Neural progenitor cell (in vitro differentiated cells): ENCODE data around the gene LRRN1. TPM values are rescaled to one million over a fixed set of nuclear protein-coding genes. Genes with fewer than 3 reads are reported as not detected.

Experiments
- DNase-seq: peaks from one replicate; pipeline ENCODE4 v3.0.0-alpha.2; 2016; ENCODE audit warnings: low spot score
- H2AFZ ChIP-seq: fragments of 200-600 bp; sonication (generic); replicated peaks from 2 replicates; pipeline ENCODE4 v1.6.1; 2016; ENCODE audit warnings: antibody characterized with exemption
- H3F3A ChIP-seq: fragments of 200-600 bp; sonication (generic); 2 replicates; pipeline ENCODE4 v1.6.1; 2016; ENCODE audit warnings: antibody characterized with exemption, low read depth
- H3K27ac ChIP-seq: fragments of 200-600 bp; sonication (generic); 2 replicates; pipeline ENCODE4 v1.5.1; 2016; ENCODE audit warnings: mild to moderate bottlenecking
- H3K27me3 ChIP-seq: fragments of 200-600 bp; sonication (generic); 2 replicates; pipeline ENCODE4 v1.6.1; 2016; ENCODE audit warnings: mild to moderate bottlenecking, moderate library complexity
- H3K36me3 ChIP-seq: fragments of 200-600 bp; sonication (generic); 2 replicates; pipeline ENCODE4 v1.5.1; 2016
- H3K4me1 ChIP-seq: fragments of 200-600 bp; sonication (generic); 2 replicates; pipeline ENCODE4 v1.6.1; 2016; ENCODE audit warnings: mixed run types
- H3K4me2 ChIP-seq: fragments of 200-600 bp; sonication (generic); 2 replicates; pipeline ENCODE4 v1.6.1; 2016
- H3K4me3 ChIP-seq: fragments of 200-600 bp; sonication (generic); 2 replicates; pipeline ENCODE4 v1.5.1; 2016
- H3K79me2 ChIP-seq: fragments of 200-600 bp; sonication (generic); 2 replicates; pipeline ENCODE4 v1.6.1; 2016; ENCODE audit warnings: low read depth
- H3K9ac ChIP-seq: fragments of 200-600 bp; sonication (generic); 2 replicates; pipeline ENCODE4 v1.6.1; 2016
- H3K9me3 ChIP-seq: fragments of 200-600 bp; sonication (generic); 2 replicates; pipeline ENCODE4 v1.5.1; 2016; ENCODE audit warnings: low read depth
- H4K20me1 ChIP-seq: fragments of 200-600 bp; sonication (generic); 2 replicates; pipeline ENCODE4 v1.6.1; 2016; ENCODE audit warnings: low read depth
- H3K27ac Mint-ChIP-seq: 3 replicates; pipeline ENCODE4 v1.8.0; 2021; ENCODE audit warnings: mixed read lengths
- H3K27me3 Mint-ChIP-seq: 2 replicates; pipeline ENCODE4 v1.8.0; 2022; ENCODE audit warnings: low read depth, mild to moderate bottlenecking, inconsistent platforms, moderate library complexity, mixed read lengths; ENCODE audit not compliant: insufficient read depth
- H3K36me3 Mint-ChIP-seq: 3 replicates; pipeline ENCODE4 v1.8.0; 2021; ENCODE audit warnings: mixed read lengths
- H3K4me1 Mint-ChIP-seq: 3 replicates; pipeline ENCODE4 v1.8.0; 2021; ENCODE audit warnings: mixed read lengths
- H3K4me3 Mint-ChIP-seq: 3 replicates; pipeline ENCODE4 v1.8.0; 2021; ENCODE audit warnings: mild to moderate bottlenecking, moderate library complexity, mixed read lengths
- H3K9me3 Mint-ChIP-seq: 3 replicates; pipeline ENCODE4 v1.8.0; 2020; ENCODE audit warnings: mixed read lengths
- EZH2 ChIP-seq: fragments of 200-600 bp; sonication (generic); IDR thresholded peaks from 2 replicates; pipeline ENCODE4 v1.6.1; 2017; ENCODE audit warnings: antibody characterized with exemption, mild to moderate bottlenecking, moderate library complexity
- EZH2phosphoT487 ChIP-seq: fragments of 200-600 bp; sonication (generic); IDR thresholded peaks from 2 replicates; pipeline ENCODE4 v1.6.1; 2017; ENCODE audit warnings: antibody characterized with exemption
- total RNA-seq: library from RNA; depleted of rRNA; stranded (reverse); fragments of >200 nt; gene quantifications from 2 replicates; pipeline ENCODE4 v1.2.3, GENCODE V29; 2015; ENCODE audit warnings: low replicate concordance
- TF ChIP-seq, protein P1 (sequence below): fragments of 200-600 bp; sonication (generic); IDR thresholded peaks from 2 replicates; pipeline ENCODE4 v1.5.1; 2017; ENCODE audit warnings: antibody characterized with exemption, mild to moderate bottlenecking

LRRN1 gene
- total RNA-seq, 1 donor from 2014 or later, result 57.9 TPM

DNA sequence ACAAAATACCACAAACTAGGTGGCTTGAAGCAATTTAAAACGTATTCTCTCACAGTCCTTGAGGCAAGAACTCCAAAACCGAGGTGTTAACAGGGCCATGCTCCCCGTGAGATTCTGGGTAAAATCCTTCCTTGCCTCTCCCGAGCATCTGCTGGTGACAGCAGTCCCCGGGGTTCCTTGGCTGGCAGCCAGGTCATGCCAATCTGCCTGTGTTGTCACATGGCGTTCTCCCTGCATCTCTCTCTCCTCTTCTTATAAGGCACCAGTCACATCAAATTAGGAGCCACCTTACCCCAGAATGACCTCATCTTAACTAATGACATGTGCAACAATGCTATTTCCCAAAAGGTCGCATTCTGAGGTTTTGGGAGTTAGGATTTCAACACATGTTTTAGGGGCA is 26.3 kb upstream of the LRRN1 start:
- no peaks in the 10 kb centered on the region for H3K79me2 ChIP-seq
- Mint-ChIP-seq H3K27me3 (peaks cover 2% of the 10 kb centered on the region), H3K4me1 (no peaks in the 10 kb centered on the region), H3K4me3 (no peak overlapping the region), H3K27ac (no peak overlapping the region), H3K36me3 (no peaks in the 10 kb centered on the region), H3K9me3 (peaks cover 14% of the 10 kb centered on the region)
- no peak for DNase-seq
- no peaks in the 10 kb centered on the region for H3K36me3 ChIP-seq
- TF ChIP-seq EZH2 (no peak), EZH2phosphoT487 (no peak)
- TF ChIP-seq, protein P1, sequence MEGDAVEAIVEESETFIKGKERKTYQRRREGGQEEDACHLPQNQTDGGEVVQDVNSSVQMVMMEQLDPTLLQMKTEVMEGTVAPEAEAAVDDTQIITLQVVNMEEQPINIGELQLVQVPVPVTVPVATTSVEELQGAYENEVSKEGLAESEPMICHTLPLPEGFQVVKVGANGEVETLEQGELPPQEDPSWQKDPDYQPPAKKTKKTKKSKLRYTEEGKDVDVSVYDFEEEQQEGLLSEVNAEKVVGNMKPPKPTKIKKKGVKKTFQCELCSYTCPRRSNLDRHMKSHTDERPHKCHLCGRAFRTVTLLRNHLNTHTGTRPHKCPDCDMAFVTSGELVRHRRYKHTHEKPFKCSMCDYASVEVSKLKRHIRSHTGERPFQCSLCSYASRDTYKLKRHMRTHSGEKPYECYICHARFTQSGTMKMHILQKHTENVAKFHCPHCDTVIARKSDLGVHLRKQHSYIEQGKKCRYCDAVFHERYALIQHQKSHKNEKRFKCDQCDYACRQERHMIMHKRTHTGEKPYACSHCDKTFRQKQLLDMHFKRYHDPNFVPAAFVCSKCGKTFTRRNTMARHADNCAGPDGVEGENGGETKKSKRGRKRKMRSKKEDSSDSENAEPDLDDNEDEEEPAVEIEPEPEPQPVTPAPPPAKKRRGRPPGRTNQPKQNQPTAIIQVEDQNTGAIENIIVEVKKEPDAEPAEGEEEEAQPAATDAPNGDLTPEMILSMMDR, result no peak
- no peaks in the 10 kb centered on the region for H3K4me1 ChIP-seq
- H2AFZ ChIP-seq, result no peak overlapping the region
- no peaks in the 10 kb centered on the region for H3K27me3 ChIP-seq
- H3K4me3 ChIP-seq, result no peak overlapping the region
- H3K27ac ChIP-seq, result no peak overlapping the region
- H3K4me2 ChIP-seq, result no peak overlapping the region
- H3F3A ChIP-seq, result no peaks in the 10 kb centered on the region
- no peaks in the 10 kb centered on the region for H3K9me3 ChIP-seq
- no peak overlapping the region for H3K9ac ChIP-seq
- no peaks in the 10 kb centered on the region for H4K20me1 ChIP-seq

DNA sequence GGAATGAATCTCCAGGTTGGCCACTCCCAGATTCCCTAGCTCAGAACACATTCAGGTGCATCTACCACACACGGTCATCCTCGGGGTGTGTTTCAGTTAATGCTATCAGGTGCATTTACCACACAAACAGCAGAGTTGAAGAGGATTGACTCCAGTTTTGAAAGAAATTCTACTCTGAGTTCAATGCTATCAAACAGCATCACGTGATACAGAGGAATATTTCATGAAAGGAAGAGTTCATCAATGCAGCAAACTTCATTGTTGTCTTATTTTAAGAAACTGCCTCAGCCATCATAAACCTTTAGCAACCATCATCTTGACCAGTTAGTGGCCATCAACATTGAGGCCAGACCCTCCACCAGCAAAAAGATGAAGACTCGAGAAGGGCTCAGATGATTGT is 22.6 kb upstream of the LRRN1 start:
- no peak for TF ChIP-seq EZH2
- TF ChIP-seq, protein P1, result no peak
- TF ChIP-seq EZH2phosphoT487, result no peak
- no peaks in the 10 kb centered on the region for H3K4me1 Mint-ChIP-seq
- no peak overlapping the region for H2AFZ ChIP-seq
- H3K27ac ChIP-seq, result no peak overlapping the region
- H3K27me3 Mint-ChIP-seq, result peaks cover 2% of the 10 kb centered on the region
- no peaks in the 10 kb centered on the region for H3K79me2 ChIP-seq
- no peak for DNase-seq
- no peak overlapping the region for H3K27ac Mint-ChIP-seq
- H3K9me3 ChIP-seq, result no peaks in the 10 kb centered on the region
- H3K4me1 ChIP-seq, result no peaks in the 10 kb centered on the region
- H3K4me3 ChIP-seq, result no peak overlapping the region
- H3K4me2 ChIP-seq, result no peak overlapping the region
- no peaks in the 10 kb centered on the region for H4K20me1 ChIP-seq
- H3K9me3 Mint-ChIP-seq, result peaks cover 14% of the 10 kb centered on the region
- no peak overlapping the region for H3K4me3 Mint-ChIP-seq
- H3K9ac ChIP-seq, result no peak overlapping the region
- no peaks in the 10 kb centered on the region for H3K36me3 Mint-ChIP-seq
- no peaks in the 10 kb centered on the region for H3F3A ChIP-seq
- H3K27me3 ChIP-seq, result no peaks in the 10 kb centered on the region
- no peaks in the 10 kb centered on the region for H3K36me3 ChIP-seq

DNA sequence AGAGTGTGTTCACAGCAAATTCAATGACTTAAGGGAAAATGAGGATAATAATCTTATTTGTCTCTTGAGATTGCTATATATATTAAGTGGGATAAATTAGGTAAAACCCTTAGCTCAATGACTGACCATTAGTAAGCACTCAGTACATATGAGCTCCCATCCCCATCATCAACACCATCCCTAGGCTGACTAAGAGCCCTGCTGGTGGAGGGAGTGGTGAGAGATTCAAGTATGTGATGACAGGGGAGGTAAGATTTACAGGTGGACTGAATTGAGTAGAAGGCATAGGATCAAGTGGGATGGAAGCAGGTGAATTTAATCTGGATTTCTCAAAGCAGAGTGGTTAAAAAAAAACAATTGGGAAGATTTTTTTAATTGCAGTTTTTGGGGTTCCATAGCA is 21.0 kb upstream of the LRRN1 start:
- no peak for DNase-seq
- Mint-ChIP-seq H3K4me1 (no peaks in the 10 kb centered on the region), H3K27ac (no peak overlapping the region), H3K9me3 (peaks cover 14% of the 10 kb centered on the region), H3K36me3 (no peaks in the 10 kb centered on the region), H3K27me3 (peaks cover 2% of the 10 kb centered on the region), H3K4me3 (no peak overlapping the region)
- H3K4me2 ChIP-seq, result no peak overlapping the region
- H3K9ac ChIP-seq, result no peak overlapping the region
- no peaks in the 10 kb centered on the region for H3K36me3 ChIP-seq
- no peaks in the 10 kb centered on the region for H3K4me1 ChIP-seq
- H3K9me3 ChIP-seq, result no peaks in the 10 kb centered on the region
- H3K79me2 ChIP-seq, result no peaks in the 10 kb centered on the region
- no peaks in the 10 kb centered on the region for H3F3A ChIP-seq
- no peak overlapping the region for H2AFZ ChIP-seq
- no peak overlapping the region for H3K4me3 ChIP-seq
- no peaks in the 10 kb centered on the region for H3K27me3 ChIP-seq
- no peak for TF ChIP-seq EZH2phosphoT487
- TF ChIP-seq, protein P1, result no peak
- TF ChIP-seq EZH2, result no peak
- no peaks in the 10 kb centered on the region for H4K20me1 ChIP-seq
- H3K27ac ChIP-seq, result no peak overlapping the region
